G401 (cell line): ENCODE results near the gene SLC9A8. TPM values are rescaled to one million over a fixed set of nuclear protein-coding genes. Genes with fewer than 3 reads are reported as not detected.
A peak's percentile ranks its signal among the peaks of the same experiment; 100 is the strongest.

Experiments
- DNase-seq: peaks from one replicate; pipeline ENCODE4 v3.0.0-alpha.2; 2015; ENCODE audit warnings: low spot score
- in situ Hi-C: cut with HindIII; loops from 2 replicates; pipeline ENCODE4 v1.10.0; 2016; ENCODE audit warnings: low sequenced_read_pairs, mixed read lengths
- total RNA-seq: library from RNA; depleted of rRNA; stranded (reverse); fragments of >200 nt; shearing (Covaris generic); gene quantifications from 2 replicates; pipeline ENCODE4 v1.2.3, GENCODE V29; 2014; rRNA removed

The SLC9A8 gene
- total RNA-seq, 1 experiment from 2014 or later = 3.4 TPM

DNA sequence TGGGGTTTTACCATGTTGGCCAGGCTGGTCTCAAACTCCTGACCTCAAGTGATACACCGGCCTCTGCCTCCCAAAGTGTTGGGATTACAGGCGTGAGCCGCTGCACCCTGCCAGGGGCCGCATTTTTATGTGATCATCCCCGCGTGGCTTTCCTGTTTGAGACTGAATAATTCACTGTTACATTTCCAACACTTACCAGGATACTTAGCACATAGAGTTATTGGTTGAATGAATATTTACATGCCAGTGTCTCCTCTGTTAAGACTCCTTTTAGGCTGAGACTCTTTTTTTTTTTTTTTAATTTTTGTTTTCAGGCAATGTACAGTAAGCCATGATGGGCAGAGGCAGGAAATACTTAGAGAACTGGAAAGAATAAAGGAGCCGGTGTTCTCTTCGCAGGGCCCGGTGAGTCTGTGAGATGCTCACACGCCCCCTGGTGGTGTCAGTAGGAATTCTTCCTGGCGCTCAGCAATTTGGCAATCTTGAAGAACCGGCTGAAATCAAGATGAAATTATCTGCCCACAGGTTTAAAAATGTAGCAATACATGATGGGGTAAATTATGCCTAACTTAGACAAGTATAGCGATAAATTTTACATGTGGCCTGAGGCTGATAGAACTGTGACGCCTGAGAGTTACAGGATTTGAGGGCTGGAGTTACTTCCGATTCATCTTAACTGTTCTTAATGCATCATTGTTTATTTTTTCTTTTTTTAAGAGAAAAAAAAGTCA is 115.9 kb downstream of the SLC9A8 start:
- in situ Hi-C loops = no loop called here
- peak; percentile 91 for DNase-seq

DNA sequence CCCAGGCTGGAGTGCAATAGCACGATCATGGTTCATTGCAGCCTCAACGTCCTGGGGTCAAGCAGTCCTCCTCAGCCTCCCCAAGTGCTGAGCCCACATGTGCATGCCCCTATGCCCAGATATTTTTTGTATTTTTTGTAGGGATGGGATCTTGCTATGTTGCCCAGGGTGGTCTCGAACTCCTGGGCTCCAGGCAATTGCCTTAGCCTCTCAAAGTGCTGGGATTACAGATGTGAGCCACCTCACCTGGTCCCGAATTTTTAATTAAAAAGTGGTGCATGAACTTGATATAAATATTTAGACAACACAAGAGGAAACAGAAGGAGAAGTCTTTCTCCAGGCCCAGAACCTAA is 116.5 kb downstream of the SLC9A8 start:
- in situ Hi-C loops = no loop called here
- DNase-seq = no peak

DNA sequence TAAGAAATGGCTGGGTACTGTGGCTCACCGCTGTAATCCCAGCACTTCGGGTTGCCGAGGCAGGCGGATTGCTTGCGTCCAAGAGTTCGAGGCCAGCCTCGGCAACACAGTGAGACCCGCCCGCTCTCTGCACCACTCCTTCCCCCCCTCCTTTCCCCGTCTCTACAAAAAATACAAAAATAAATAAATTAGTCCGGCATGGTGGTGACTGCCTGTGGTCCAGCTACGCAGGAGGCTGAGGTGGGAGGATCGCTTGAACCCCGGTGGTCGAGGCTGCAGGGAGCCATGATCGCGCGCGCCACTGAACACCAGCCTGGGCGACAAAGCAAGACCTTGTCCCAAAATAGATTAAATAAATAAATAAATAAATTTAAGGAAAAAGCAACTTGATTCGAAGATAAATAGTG is 123.1 kb downstream of the SLC9A8 start:
- no peak for DNase-seq
- in situ Hi-C loops = no loop called here

DNA sequence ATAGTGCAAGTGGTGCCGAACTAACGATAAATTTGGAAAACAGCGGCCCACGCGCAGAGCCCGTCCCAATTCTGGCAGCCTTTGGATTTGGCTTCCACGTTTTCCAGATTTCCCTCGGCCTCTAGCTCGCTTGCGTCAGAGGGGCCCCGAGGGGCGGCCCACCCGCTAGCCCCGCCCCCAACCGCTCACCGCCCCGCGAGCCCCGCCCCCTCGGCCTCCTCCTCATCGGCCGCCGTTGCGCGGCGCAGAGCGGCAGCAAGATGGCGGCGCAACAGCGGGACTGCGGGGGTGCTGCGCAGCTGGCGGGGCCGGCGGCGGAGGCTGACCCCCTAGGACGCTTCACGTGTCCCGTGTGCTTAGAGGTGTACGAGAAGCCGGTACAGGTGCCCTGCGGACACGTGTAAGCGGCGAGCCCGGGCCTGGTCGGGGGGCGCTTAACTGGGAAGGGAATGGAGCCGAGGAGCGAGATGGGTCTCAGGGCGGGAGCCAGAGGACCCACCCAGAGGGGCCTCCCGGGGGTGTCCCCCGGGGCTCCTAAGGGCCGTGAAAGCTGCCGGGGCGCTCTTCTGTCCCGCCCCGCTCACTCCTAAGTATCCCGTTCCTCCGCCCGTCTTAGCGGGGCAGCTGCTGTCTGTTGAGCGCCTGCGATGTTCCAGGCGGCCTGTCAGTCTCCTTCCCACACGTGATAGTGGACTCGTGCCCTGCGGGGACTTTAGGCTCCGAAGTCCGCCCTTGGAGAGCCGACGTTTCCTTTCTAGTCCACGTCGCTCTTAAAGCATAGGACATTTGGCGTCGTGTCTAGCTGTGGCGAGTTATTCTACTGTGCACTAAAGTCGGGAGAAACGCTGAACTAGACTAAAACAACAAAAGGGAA is 123.8 kb downstream of the SLC9A8 start, which contains the start of gene RNF114:
Gene RNF114, plus strand, starts transcription at position 245 of the 874 bp plus-strand sequence. Its CDS starts 16 bp downstream, at position 261.
- peak; percentile 92 for DNase-seq
- in situ Hi-C loops = no loop called here

DNA sequence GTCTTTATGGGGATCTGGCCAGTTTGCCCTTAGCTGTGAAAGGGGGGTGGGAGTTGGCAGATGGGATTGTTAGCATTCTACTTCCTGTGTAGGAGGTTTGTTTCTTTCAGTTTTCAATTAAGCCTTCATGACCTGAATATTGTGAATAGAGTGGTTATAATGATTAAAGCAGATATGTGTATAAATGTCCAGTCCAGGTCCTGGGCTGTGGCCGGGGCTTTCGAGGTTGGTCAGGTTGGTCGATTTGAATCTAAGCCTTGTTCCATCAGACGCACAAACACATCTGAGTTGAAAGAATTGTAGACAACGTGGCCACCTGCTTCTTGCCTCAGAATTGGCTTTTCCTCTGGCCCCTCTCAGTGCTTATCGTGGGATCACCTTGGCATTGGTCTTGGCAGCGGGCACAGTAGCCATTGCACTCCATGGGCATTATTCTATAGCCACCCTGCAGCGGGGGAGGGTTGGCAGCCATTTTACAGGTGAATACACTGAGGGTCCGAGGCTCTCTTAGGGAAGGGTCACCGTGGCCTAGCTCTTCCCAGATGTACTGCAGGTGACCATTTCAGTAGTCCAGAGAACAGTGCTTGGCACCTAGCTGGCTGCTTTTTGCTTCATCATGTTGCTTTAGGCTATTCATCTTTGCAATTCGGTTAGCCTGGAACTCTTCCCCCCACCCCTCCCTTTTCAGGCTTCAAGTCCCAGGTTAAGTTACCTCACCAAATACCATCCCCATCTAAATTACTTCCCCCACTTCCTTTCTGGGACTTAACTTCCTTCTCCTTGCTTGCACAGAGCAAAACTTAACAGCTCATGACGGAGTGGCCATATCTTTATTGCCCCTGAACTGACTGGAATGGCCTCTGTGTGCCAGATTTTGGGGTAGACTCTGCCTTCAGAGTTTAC is 124.7 kb downstream of the SLC9A8 start:
- peak; percentile 32 for DNase-seq
- in situ Hi-C loops = no loop called here

DNA sequence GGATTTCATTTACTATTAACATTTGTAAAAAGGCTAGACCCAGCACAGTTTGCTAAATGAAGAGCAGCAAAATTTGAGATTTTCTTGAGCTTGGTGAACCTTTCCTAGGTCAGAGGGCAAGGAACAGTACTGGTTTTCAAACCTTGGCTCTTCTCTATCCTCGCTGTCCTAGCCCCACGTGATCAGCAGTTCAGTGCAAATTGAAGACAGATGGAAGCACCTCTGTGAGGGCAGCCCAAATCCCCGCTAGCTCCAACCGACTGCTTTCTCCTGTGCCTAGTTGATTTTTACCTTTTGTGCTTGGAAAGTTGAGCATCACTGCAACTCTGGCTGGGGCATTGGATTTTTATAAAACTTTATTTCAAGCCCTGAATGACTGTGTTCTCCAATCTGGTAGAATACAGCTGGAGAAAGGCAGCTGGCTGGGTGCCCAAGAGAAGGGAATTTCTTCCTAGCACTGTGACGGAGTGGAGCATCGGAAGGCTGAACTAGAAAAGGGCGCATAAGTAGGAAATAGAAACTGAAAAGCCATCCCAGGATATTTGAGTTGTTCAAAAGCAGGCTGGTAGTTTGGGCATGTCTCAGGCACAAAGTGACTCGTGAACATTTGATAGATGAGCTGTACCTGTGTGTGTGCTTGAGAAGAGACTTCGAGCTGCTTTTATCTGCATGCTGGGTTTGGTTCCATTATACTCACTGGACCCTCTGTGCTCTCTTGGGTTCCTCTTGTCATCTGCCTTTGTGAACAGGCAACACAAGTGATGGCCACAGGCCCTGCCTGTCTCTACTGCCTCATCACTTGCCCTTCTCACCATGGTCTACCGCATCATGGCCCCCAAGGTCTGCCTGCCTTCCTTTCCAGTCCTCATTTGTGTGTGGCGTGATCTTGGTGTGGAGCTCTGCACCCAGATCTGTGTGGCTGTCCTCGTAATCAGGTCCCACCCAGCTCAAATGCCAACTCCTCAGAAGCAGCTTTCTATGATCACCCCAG is 125.8 kb downstream of the SLC9A8 start:
- in situ Hi-C loops = no loop called here
- peak; percentile 78 for DNase-seq

DNA sequence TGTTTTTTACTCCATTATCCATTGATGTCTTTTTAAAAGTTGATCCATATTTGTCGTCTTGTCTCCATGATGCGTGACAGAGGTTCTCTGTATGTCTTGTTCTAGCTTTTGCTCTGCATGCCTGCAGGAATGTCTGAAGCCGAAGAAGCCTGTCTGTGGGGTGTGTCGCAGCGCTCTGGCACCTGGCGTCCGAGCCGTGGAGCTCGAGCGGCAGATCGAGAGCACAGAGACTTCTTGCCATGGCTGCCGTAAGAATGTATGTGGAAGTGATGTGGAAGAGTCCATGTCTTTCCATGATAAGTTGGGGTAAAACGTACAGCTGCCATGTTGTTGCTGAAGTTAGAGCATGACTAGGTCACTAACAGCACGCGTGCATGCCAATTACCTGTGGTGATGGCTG is 128.8 kb downstream of the SLC9A8 start:
- in situ Hi-C loops = no loop called here
- DNase-seq = no peak

Other genes starting within 250 kb of the SLC9A8 start
- 13.6 and 15.3 TPM in 2 replicates for gene PTGIS, start 244.7 kb upstream of the SLC9A8 start, total RNA-seq
- gene B4GALT5, start 99.0 kb upstream of the SLC9A8 start, total RNA-seq = 25.5 and 38.4 TPM in 2 replicates
- 0.80 and 1.6 TPM in 2 replicates for gene SPATA2, start 102.7 kb downstream of the SLC9A8 start, total RNA-seq
- gene RNF114, start 123.6 kb downstream of the SLC9A8 start, total RNA-seq = 75.1 and 79.8 TPM in 2 replicates
- gene SNAI1, start 170.2 kb downstream of the SLC9A8 start, total RNA-seq = 2.9 and 7.5 TPM in 2 replicates